ENCODE data around the gene IRAK2. TPM values are rescaled to one million over a fixed set of nuclear protein-coding genes. Genes with fewer than 3 reads are reported as not detected.

Gene IRAK2
- total RNA-seq, 2 donors from 2014 or later = 5.1 to 7.6 TPM

DNA sequence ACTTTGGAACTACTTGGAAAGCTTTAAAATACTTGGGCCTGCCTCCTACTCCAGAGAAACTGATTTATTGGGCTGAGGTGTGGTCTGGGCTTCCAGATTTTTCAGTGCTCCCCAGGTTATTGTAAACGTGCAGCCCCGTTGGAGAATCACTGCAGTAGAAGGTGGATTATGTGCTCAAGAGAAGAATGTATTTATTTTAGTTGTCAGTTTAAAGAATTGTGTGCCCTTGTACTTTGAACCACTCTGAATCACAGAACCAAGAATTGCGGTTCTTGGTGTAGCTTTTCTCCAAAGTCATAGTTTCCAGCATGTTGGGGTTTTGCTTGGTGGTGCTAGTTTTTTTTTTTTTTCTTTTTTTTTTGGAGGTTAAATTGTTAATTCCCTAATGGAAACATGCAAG lies 85.1 kb downstream of the IRAK2 start:
- H3K27ac ChIP-seq = peak overlapping the region in 1 of 2 donors; percentile 81
- no peaks in the 10 kb centered on the region for H3K9me3 ChIP-seq
- H3K27me3 ChIP-seq (replicated peaks; ENCODE audit: insufficient read depth) = no peaks in the 10 kb centered on the region
- H3K4me1 ChIP-seq (replicated peaks) = peaks cover 8% of the 10 kb centered on the region
- peak overlapping the region; percentile 80 to 85 for H3K4me3 ChIP-seq
- TF ChIP-seq POLR2AphosphoS5 (IDR thresholded peaks at IDR 0.05) (no peak), POLR2A (IDR thresholded peaks at IDR 0.05) (no peak)
- TF ChIP-seq, protein P1, sequence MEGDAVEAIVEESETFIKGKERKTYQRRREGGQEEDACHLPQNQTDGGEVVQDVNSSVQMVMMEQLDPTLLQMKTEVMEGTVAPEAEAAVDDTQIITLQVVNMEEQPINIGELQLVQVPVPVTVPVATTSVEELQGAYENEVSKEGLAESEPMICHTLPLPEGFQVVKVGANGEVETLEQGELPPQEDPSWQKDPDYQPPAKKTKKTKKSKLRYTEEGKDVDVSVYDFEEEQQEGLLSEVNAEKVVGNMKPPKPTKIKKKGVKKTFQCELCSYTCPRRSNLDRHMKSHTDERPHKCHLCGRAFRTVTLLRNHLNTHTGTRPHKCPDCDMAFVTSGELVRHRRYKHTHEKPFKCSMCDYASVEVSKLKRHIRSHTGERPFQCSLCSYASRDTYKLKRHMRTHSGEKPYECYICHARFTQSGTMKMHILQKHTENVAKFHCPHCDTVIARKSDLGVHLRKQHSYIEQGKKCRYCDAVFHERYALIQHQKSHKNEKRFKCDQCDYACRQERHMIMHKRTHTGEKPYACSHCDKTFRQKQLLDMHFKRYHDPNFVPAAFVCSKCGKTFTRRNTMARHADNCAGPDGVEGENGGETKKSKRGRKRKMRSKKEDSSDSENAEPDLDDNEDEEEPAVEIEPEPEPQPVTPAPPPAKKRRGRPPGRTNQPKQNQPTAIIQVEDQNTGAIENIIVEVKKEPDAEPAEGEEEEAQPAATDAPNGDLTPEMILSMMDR (IDR thresholded peaks at IDR 0.05) = no peak
- DNase-seq (ENCODE audit: low spot score) = no peak
- 11% methylated on average over 3 of the region's 3 CpGs for WGBS
- intact Hi-C loops (cut with DNase I) = no loop called here
- H3K36me3 ChIP-seq = no peaks in the 10 kb centered on the region

DNA sequence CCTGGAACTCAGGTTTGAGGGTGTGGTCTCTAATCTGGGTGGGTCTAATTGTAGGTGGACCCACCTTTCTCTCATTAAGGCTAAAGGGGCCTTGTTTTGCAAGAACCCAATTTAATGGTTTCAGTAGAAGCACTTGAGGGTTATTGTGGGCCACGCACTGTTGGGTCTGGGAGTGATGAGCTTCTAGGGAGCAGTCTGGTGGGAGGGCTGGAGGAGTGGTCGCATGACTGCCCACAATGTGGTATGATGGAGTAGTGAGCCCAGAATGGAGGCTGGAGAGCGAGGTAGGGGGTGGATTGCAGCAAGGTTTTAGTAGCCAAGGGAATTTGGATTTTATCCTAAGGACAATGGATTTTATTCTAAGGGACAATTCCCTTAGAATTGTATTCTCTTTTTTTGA lies 86.3 kb downstream of the IRAK2 start:
- no peak overlapping the region for H3K27ac ChIP-seq
- WGBS = 94% methylated on average over 3 of the region's 3 CpGs
- TF ChIP-seq POLR2A (IDR thresholded peaks at IDR 0.05) = no peak
- TF ChIP-seq POLR2AphosphoS5 (IDR thresholded peaks at IDR 0.05) = no peak
- TF ChIP-seq, protein P1 (IDR thresholded peaks at IDR 0.05) = no peak
- H3K4me3 ChIP-seq = no peak overlapping the region
- peaks cover 8% of the 10 kb centered on the region for H3K4me1 ChIP-seq (replicated peaks)
- no peaks in the 10 kb centered on the region for H3K27me3 ChIP-seq (replicated peaks; ENCODE audit: insufficient read depth)
- H3K9me3 ChIP-seq = no peaks in the 10 kb centered on the region
- intact Hi-C loops (cut with DNase I) = no loop called here
- peaks cover 0 to under 1% of the 10 kb centered on the region in 2 donors for H3K36me3 ChIP-seq
- no peak for DNase-seq (ENCODE audit: low spot score)

DNA sequence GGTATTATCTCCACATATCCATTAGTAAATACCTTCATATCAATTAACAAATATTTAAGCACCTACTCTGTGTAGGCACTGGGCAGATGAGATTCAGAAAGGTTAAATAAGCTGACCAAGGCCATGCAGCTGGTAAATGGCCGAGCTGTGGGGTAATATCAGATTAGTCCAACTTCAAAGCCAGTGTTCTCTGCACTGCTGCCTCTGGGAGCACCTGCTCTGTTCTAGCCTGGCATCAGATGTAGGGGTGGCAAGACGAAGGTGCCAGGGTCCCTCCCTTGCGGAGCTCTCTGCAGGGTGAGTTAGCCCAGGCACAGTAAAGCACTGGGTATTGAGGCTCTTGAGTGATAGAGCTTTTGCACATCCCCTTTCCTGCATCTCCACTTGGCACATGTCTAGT lies 89.0 kb downstream of the IRAK2 start:
- no peak for TF ChIP-seq POLR2A (IDR thresholded peaks at IDR 0.05)
- TF ChIP-seq, protein P1 (IDR thresholded peaks at IDR 0.05) = no peak
- no peak for TF ChIP-seq POLR2AphosphoS5 (IDR thresholded peaks at IDR 0.05)
- Histone ChIP-seq H3K4me3 (no peak overlapping the region), H3K9me3 (no peaks in the 10 kb centered on the region), H3K36me3 (peaks cover 0 to 5% of the 10 kb centered on the region in 2 donors), H3K4me1 (replicated peaks) (peaks cover 8% of the 10 kb centered on the region), H3K27me3 (replicated peaks; ENCODE audit: insufficient read depth) (no peaks in the 10 kb centered on the region), H3K27ac (no peak overlapping the region)
- 84% methylated on average over 3 of the region's 3 CpGs for WGBS
- intact Hi-C loops (cut with DNase I) = no loop called here
- DNase-seq (ENCODE audit: low spot score) = no peak

DNA sequence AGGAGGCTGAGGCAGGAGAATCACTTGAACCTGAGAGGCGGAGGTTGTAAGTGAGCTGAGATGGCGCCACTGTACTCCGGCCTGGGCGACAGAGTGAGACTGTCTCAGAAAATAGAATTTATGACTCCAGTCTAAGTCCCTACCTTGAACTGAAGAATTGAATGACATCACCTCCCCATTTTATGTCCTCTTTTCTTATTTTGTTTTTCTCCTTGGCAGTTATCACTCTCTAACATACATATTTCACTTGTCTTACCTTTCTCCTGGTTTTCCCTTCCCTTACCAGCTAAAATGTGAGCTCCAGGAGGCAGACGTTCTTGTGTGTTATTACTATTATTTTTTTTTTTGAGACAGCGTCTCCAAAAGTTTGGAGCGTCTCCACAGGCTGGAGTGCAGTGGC lies 91.1 kb downstream of the IRAK2 start:
- Histone ChIP-seq H3K27ac (no peak overlapping the region), H3K4me3 (no peak overlapping the region), H3K27me3 (replicated peaks; ENCODE audit: insufficient read depth) (no peaks in the 10 kb centered on the region), H3K4me1 (replicated peaks) (no peaks in the 10 kb centered on the region), H3K36me3 (peaks cover 0 to 5% of the 10 kb centered on the region in 2 donors), H3K9me3 (no peaks in the 10 kb centered on the region)
- 92% methylated on average over 7 of the region's 7 CpGs for WGBS
- intact Hi-C loops (cut with DNase I) = no loop called here
- DNase-seq (ENCODE audit: low spot score) = no peak
- TF ChIP-seq, protein P1 (IDR thresholded peaks at IDR 0.05) = no peak
- TF ChIP-seq POLR2A (IDR thresholded peaks at IDR 0.05) (no peak), POLR2AphosphoS5 (IDR thresholded peaks at IDR 0.05) (no peak)

DNA sequence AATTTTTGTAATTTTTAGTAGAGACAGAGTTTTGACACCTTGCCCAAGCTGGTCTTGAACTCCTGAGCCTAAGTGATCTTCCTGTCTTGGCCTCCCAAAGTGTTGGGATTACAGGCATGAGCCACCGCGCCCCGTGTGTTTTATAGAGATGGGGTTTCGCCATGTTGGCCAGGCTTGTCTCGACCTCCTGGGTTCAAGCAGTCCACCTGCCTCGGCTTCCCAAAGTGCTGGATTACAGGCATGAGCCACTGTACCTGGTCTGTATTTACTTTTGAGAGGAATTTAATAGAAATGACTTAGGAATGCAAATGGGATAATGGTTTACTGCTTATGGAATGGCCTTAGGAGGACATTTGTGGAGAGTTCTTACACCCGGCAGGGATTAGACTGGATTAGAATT lies 94.3 kb downstream of the IRAK2 start:
- TF ChIP-seq POLR2AphosphoS5 (IDR thresholded peaks at IDR 0.05) = no peak
- TF ChIP-seq, protein P1 (IDR thresholded peaks at IDR 0.05) = no peak
- no peak for TF ChIP-seq POLR2A (IDR thresholded peaks at IDR 0.05)
- Histone ChIP-seq H3K4me3 (no peak overlapping the region), H3K4me1 (replicated peaks) (no peaks in the 10 kb centered on the region), H3K9me3 (no peaks in the 10 kb centered on the region), H3K27ac (no peak overlapping the region), H3K27me3 (replicated peaks; ENCODE audit: insufficient read depth) (no peaks in the 10 kb centered on the region), H3K36me3 (peaks cover 0 to 5% of the 10 kb centered on the region in 2 donors)
- intact Hi-C loops (cut with DNase I) = no loop called here
- WGBS = 95% methylated on average over 7 of the region's 7 CpGs
- no peak for DNase-seq (ENCODE audit: low spot score)
